DND-41 (cell line): ENCODE measurements around the gene CABP1.

Experiments
- CTCF ChIP-seq: IDR thresholded peaks from 2 replicates; pipeline ENCODE4 v1.5.1; 2012; ENCODE audit warnings: borderline replicate concordance, low read length, moderate library complexity, mild to moderate bottlenecking; ENCODE audit not compliant: poor library complexity, severe bottlenecking; ENCODE audit errors: extremely low read depth
- EZH2 ChIP-seq: IDR thresholded peaks from 3 replicates; pipeline ENCODE4 v1.6.1; 2012; ENCODE audit warnings: borderline replicate concordance, low read depth, mild to moderate bottlenecking, moderate library complexity, low read length, inconsistent platforms; ENCODE audit not compliant: severe bottlenecking

- TF ChIP-seq CTCF: no peak
- TF ChIP-seq EZH2: no peak
These were observed 22.5 kb downstream of the CABP1 start for GRCh38 chr12:120662879-120663278.
